GM12801 (cell line): Measurements from ENCODE around the gene PEX14.

Experiments
- CTCF ChIP-seq: IDR thresholded peaks from one replicate; pipeline ENCODE4 v1.5.1; 2011; ENCODE audit warnings: control low read depth; ENCODE audit not compliant: insufficient read length; ENCODE audit errors: extremely low read depth

PEX14 gene

GRCh38 chr1:10651389-10651766 is 176.6 kb downstream of the PEX14 start:
- TF ChIP-seq CTCF, result no peak

GRCh38 chr1:10651793-10652192 is 177.0 kb downstream of the PEX14 start:
- TF ChIP-seq CTCF, result no peak

- no peak for TF ChIP-seq CTCF
Observed at GRCh38 chr1:10652626-10653025, 177.9 kb downstream of the PEX14 start.

- TF ChIP-seq CTCF, result no peak
Observed at GRCh38 chr1:10653370-10654125, 178.8 kb downstream of the PEX14 start.

DNA sequence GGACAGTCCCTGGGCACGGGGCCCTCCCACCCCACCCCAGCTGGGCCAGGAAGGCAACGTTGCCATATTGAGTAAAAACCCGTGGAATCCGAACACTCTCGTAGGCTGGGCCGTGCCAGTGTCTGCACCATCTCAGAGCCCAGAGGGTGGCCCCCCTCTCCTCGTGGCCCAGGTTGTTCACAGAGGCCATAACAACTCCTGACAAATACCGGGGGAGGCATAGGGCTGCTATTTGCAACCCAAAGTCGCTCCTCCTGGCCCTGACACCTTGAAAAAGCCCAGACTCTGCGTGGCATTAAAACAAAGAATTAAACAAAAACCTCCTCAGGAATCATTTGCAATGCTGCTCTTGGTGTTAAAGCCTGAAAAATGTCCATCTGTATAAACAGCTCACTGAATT is 180.3 kb downstream of the PEX14 start:
- TF ChIP-seq CTCF, result no peak

GRCh38 chr1:10656431-10656830 is 181.7 kb downstream of the PEX14 start:
- no peak for TF ChIP-seq CTCF

GRCh38 chr1:10657088-10657847 is 182.5 kb downstream of the PEX14 start:
- no peak for TF ChIP-seq CTCF
